Measurements from ENCODE around the gene CEACAM7.
A peak's percentile ranks its signal among the peaks of the same experiment; 100 is the strongest.

Gene CEACAM7

DNA sequence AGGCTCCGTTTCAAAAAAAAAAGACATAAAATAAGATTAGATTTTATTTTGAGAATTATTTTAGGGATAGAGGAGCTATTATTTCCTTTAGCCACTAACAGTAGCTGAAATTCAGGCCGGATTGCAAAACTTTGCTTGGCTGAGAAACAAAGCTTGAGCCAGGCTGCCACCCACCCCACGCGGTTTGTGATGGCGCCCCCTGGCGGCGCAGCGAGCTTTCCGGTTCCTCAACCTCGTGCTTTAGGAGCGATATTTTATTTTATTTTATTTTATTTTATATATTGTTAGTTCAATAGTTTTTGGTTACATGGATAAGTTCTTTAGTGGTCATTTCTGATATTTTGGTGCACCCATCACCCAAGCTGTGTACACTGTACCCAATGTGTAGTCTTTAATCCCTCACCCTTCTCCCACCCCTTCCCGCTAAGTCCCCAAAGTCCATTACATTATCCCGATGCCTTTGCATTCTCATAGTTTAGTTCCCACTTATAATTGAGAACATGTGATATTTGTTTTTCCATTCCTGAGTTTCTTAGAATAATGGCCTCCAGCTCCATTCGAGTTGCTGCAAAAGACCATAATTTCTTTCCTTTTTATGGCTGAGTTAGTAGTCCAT lies 41.4 kb downstream of the CEACAM7 start:
- peak; percentile 55 for DNase-seq

DNA sequence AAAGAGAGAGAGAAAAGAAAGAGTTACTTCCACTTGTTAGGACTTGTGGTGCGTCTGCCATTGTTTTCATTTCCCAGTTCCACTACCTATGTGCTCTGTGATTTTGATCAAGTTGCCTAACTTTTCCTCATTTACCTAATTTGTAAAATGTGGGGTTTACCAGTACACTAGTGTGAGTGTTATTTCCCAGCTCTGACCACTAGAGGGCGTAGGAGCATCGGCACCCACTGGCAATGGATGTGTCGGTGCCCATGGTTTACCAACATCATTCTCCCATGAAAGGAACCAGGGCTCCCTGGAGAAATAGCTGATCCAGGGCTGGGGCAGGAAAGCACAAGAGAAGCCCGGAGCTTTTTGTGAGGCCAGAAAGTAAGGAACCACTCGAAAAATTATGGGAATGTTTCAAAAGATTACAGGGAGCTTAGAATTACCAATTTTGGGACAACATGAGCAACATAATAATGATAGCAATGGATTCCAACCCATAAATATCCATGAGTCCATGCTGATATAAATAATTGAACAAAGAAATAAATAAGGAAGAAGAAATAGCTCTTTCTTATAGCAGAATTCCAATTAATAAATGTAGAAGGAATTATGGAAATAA lies 46.1 kb downstream of the CEACAM7 start:
- peak; percentile 62 for DNase-seq

DNA sequence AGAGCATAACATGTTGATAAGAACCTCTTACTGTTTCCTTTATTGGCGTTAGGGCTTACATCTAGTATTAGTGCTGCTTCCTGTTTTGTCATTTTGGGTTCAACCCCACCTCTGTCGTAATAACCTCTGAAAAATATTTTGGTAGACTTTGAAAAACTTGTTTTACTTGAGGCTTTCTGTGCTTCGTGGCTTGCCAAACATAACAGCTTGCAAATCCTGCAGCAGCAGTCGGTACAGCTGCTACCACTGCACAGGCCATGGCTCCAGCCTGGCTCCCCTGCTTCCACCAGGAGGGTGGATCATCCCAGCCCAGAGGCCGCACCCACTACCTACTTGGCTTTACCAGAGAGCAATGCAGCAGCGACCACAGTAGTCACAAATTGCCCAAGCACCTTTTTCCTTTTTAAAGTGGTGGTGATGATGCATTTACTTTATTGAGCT lies 49.4 kb downstream of the CEACAM7 start:
- DNase-seq = no peak

DNA sequence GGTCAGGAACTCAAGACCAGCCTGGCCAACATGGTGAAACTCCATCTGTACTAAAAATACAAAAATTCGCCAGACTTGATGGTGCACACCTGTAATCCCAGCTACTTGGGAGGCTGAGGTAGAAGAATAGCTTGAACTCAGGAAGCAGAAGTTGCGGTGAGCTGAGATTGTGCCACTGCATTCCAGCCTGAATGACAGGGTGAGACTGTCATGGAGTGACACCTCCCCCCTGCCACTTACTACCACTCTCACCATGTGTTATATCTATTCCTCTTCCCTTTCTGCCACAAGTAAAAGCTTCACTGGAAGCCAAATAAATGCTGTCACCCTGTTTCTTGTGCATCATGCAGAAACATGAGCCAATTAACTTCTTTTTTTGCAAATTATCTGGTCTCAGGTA lies 50.6 kb downstream of the CEACAM7 start:
- no peak for DNase-seq

DNA sequence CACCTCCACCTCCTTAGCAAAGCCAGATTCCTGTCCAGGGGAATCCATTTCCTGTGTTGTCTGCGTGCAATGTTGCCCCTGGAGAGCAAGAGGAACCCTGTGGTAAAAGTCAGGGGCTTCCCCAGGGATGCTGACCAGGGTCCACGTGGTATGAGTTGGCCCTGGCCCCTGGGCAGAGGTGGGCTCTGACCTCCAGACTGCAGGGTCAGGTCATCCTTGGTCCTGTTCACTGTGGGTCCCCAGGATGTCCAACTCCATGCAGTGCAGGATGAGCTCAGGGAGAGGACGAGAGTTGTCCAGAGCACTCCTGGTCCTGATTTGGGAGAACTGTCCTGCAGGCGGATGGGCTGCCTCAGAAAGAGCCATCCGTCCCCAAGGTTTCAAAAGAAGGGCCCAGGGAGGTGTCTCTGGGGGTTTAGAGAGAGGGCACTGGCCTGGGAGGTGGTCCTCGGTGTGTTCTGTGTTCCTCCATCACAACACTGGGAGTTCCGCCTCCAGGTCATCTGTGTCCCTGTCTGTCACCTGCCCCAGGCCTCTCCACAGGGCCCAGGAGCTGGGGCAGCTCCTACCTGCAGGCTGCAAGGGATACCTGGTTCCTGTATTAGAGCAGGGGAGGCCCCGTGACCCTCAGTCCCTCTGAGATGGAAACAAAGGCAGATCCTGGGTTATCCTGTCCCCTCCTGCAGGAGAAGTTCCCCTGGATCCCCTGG lies 59.9 kb downstream of the CEACAM7 start:
- no peak for DNase-seq

DNA sequence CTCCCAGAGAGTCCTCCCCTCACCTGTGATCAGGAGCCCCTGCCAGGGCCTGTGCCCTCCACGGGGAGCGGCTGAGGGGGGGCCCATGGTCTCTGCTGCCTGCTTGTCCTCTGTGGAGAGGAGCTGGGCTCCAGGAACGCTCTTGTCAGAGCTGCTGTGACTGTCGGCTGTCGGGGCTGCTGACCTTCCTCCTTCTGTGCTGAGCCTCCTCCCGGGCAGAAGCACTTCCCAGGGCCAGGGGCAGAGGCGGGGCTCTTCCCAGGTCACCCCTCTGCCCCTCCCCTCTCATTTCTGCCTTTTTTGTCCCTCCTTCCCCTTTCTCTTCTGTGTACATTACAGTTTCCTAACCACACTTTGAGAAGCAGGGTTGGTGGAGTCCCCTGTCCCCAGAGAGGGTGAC lies 61.2 kb downstream of the CEACAM7 start, which contains the start of gene CEACAM4:
TSS of gene CEACAM4 (minus strand) at position 198 of the 400 bp plus-strand sequence. CDS start at position 87, 111 bp downstream.
- no peak for DNase-seq

DNA sequence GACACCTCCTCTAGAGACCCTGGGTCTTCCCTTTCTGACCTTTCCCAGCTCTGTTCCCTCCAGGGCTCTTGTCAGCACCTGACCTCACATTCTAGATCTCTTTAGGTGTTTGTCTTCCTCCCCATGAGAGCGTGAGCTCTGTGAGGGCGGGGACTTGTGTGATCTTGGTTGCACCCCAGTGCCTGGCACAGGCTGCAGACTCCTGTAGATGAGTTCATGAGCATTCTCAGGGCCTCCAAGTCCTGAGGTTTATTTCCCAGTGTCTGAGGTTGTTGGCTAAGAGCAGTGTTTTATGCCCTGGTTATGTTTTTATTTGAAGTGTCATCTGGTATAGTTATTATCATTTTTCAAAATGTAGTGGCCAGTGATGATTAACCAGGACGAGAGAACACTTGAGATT lies 61.8 kb downstream of the CEACAM7 start:
- no peak for DNase-seq

DNA sequence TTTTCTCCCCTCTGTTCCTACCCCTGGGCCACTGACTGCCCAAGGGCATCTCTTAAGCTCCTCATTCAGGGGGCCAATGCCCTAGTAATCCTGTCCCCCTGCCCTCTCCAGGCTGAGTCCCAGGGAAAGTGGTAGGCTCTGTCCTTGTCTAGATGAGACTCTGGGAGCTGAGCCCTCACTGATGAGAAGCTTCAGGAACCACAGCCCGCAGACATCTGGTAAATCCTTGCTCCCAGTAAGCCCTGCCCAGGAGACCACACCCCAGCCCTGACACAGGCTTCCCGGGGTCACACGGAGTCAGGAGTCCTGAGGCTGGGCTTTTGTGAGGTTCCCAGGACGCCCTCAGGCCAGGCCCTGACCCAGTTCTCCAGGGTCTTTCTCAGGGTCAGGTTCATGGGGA lies 63.1 kb downstream of the CEACAM7 start:
- no peak for DNase-seq

DNA sequence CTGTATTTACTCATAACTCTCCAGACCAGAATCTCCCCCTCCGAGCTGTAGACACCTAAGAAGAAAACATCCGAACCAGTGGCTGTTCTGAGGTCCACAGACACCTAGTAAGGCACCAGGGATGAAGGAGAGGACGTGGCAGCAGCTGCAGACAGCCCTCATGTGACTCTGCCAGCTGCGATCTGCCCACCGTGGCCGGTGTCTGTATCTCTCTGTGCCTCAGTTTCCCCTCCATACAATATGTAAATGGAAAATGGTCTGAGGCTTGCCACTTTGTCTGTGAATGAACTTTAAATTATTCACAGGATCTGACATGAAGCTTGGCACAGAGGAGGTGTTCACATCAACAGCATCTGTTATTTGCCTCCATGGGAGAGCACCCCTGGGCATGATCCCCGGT lies 63.6 kb downstream of the CEACAM7 start:
- no peak for DNase-seq

DNA sequence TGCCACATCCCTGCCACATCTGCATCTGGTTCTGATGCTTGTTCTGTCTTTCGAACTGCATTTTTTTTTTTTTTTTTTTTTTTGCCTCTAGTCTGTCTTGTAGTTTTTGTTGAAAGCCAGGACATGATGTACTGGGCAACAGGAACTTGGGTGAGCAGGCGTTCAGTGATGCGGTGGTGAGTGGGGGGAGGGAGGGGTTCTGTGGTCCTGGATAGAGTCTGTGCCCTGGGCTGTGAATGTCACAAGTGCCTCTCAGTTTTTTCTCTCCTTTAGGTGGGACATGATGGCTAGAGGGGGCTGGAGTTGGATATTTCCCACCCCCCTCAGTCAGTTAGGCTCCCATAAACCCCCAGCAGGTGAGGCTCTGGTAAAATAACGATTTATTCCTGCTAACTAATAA lies 64.7 kb downstream of the CEACAM7 start:
- no peak for DNase-seq
